GM19438 (cell line): Measurements from ENCODE around the gene NEK6.

Source experiments
- ATAC-seq: cut with Tn5 transposase; IDR thresholded peaks from one replicate; pipeline ENCODE4 v1.9.1; 2021; ENCODE audit warnings: low read depth; ENCODE audit not compliant: unreplicated experiment

The NEK6 gene

DNA sequence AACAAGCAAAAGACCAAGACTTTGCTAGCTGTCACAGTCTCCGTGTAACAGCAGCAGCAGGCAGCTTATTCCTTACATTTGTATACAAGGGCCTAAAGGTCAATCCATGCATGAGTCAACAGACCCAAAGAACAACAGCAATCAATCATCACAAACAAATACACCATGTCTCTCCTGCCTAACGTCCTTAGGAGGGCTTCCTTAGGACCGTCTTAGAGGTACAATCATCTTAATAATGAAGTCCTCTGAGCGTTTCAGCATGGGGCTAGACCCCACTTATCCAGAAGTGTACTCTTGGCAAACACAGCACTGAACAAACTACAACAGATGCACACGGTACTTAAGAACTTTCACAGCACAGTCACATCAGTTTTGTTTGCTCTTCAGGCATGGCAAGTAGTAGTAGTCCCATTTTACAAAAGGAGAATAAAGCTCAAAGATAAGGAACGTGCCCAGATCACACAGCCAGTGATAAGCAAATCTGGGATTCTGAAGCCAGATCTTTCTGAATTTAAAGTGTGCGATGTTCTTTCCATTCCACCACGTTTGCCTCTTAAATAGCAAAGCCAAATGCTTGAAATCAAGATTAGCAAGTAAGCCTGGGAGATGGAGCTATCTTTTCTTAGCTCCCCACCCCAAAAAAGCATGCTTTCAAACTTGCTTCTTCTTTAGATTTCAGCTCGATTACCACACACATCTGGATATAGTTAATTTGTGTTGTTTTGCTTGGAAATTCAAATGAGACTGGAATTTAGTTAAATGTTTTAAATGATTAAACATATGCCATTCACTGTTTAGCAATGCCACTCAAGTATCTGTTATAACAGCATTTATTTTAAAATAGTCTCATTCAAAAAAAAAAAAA, 133.3 kb downstream of the NEK6 start:
- ATAC-seq = no peak

DNA sequence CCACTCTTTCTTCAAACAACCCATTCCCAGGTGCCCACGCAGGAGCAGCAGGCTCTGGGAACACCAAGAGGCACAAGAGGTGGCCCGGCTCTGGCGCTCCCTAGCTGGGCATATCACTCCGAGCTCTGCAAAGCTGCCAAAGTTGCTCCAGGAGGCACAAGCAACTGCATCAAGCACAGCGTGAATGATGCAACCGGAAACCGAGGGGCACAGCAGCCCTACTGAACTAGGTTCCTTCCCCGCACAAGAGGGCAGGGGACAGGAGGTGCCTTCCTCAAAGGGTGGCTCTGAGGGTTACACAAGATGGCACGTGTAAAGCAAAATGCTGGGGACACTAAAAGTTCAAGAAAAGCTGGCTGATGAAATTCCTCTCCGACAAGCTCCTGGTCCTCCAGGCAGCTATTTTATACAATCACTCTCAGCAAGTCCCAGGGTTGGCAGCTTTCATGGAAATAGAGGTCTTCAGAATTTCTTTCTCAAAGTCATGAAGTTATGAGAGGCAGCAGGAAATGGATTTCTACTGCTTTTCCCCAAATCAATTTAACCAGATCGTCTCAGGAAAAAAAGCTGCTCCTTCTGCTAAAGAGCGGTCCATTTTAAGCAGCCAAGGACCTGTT, 134.6 kb downstream of the NEK6 start:
- ATAC-seq = no peak

DNA sequence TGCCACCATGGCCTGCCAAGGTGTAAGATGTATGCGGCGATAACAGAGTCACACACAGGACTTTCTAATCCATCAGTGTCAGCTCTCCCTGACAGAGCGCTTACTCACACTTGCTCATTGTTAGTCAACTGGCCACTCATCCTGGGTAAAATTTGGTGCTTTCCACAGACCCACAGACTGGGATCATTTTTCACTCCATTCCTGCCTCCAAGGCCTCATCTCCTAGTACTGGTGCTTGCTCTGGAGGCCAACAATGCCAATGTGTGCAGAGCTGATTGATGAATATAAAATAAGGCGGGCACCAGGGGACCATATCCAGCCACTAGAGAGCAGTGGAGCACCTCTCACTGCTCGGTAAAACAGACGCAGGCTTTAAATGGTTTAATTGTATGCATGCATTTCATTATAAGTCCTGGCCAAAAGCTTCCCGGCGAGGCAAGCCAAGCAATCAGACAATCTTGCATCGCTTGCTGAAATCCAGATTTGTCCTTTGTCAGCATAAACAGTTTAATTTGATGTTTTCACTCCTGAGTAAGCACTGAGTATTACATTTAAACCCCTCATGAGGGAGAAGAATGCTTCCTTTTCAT, 135.2 kb downstream of the NEK6 start:
- no peak for ATAC-seq

- no peak for ATAC-seq
These were observed 136.4 kb downstream of the NEK6 start for GRCh38 chr9:124394167-124394566.

- no peak for ATAC-seq
These were observed 136.8 kb downstream of the NEK6 start for GRCh38 chr9:124394596-124394995.

DNA sequence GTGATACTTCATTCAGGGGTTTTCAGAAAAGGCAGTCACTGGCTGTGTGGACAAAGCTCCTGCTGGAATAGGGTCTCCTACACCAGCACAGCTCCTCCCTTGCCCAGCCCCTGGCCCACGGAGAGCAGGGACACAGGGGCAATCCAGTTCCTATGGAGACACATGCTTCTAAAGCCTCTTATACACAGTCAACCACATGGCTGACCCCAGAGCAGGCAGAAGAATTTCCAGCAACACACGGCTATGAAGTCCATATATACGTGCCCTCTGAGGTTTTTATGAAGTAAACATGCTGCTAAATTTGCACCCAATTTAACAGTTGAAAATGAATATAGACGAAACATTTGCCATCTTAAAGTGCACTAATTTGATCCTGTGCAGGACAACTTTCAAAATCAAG, 138.1 kb downstream of the NEK6 start:
- no peak for ATAC-seq

- ATAC-seq = no peak
These were observed 140.6 kb downstream of the NEK6 start for GRCh38 chr9:124398191-124398935.

DNA sequence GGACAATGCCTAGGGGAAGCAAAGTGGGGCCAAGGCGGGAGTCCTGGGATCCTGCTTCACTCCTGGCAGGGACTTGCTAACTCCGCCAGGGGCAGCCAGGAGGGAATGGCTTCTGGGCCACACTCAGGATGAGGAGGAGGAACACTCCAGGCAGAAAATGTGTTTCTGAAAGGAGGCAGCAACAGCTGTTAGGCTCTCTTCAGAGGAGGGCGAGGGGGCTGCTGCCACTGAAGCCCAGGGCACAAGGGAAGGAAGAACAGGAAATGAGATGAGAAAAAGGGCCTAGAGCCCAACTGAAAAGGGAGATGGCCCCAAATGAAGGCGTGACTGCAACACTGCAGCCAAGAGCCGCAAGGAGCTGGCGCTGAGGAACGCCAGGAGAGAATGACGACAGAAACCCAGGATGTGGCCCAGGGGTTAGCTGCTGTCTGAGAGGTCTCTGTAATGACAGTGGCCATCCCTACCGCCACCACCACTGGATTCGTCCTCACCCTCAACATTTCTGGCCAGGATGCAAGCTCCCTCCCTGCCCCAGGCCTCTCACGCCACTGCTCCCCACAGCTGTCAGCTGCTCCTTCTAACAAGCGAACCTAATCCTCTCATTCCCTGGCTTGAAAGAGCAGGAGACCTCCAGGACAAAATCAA, 141.7 kb downstream of the NEK6 start:
- ATAC-seq = no peak

DNA sequence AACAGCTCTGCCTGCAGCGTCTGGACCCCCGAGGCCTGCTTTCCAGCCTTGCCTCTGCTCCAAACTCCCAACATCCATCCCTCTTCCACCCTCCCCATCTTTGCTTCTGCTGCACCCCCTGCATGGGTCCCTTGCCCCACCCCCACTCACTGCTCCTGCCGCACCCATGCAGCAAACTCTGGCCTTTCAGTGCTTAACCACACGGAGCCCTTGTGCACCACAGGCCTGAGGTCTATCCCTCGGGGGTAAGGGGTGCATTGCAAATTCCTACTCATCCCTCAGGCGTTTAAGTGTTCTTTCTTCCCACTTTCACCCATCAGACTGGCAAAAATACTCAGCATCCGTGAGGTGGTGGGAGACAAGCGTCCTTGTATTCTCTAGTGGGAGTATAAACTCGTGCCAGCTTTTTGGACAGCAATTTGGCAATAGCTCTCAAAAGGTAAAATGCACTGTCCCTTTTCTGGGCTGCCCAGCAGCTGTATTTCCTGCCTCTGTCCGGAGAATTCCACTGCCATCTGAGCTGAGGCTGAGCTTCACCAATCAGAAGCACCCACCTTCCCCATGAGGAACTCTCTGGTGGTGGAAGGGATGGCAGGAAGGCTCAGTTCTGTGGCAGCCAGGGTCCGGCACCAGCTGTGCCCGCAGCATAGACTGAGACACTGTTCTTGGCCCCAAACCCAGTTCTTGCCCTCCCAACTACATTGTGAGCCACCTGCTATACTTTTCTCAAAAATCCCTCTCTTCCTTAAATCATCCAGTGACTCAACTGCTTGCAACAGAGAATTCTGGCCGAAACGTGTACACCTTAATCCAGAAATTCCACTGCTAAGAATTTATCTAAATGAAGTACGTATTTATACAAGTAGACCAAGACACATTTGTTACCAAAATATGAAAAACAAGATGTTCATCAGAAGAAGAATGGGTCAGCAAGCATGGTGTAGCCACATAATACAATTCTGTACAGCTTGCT, 142.5 kb downstream of the NEK6 start:
- ATAC-seq = no peak
